ENCODE data around the gene ENO1. TPM values are rescaled to one million over a fixed set of nuclear protein-coding genes. Genes with fewer than 3 reads are reported as not detected.

The ENO1 gene
- total and polyA plus RNA-seq, 2 of the 8 experiments (the other 6 are each of a cell fraction or from before 2014, with no cell fraction given) = 1,763 to 2,117 TPM

- Histone ChIP-seq H2BK15ac (ENCODE audit: low read length) (no peak overlapping the region), H2AK5ac (ENCODE audit: low read depth, low read length) (no peak overlapping the region), H3K36me3 (ENCODE audit: control insufficient read depth in 2 of 4, insufficient read depth in 4 of 4, low read length in 3 of 4) (no peaks in the 10 kb centered on the region), H3K79me2 (ENCODE audit: control insufficient read depth in 1 of 2, insufficient read depth in 2 of 2, low read length in 2 of 2) (no peaks in the 10 kb centered on the region), H3K4me2 (ENCODE audit: insufficient read depth in 1 of 2, low read depth in 2 of 2, low read length in 2 of 2) (no peak overlapping the region), H2BK12ac (ENCODE audit: low read depth, low read length) (no peak overlapping the region; the same call in 1 of the 2 replicates), H4K5ac (ENCODE audit: insufficient read length, low read depth, low read length) (no peak overlapping the region), H3K56ac (replicated peaks; ENCODE audit: insufficient read length, low read depth, low read length) (no peak overlapping the region), H3K14ac (ENCODE audit: insufficient read length) (no peak overlapping the region), H4K91ac (replicated peaks; ENCODE audit: insufficient read length, low read length) (no peak overlapping the region), H3K18ac (ENCODE audit: extremely low read depth, low read length) (no peak overlapping the region), H3K9ac (replicated peaks in 1 of 4; ENCODE audit: extremely low read depth in 1 of 4, low read depth in 3 of 4, low read length in 3 of 4) (no peak overlapping the region), H3K4me3 (ENCODE audit: extremely low read depth in 1 of 4, insufficient read depth in 2 of 4, low read depth in 3 of 4, low read length in 4 of 4) (no peak overlapping the region), H4K8ac (ENCODE audit: extremely low read depth, insufficient read depth, low read length) (no peak overlapping the region), H3K79me1 (ENCODE audit: low read depth, low read length) (no peaks in the 10 kb centered on the region), H2BK120ac (replicated peaks; ENCODE audit: low read depth, low read length) (no peak overlapping the region), H2BK20ac (ENCODE audit: low read length) (no peak overlapping the region), H3K23ac (ENCODE audit: insufficient read length) (no peak overlapping the region), H3K27me3 (replicated peaks in 1 of 4; ENCODE audit: control insufficient read depth in 3 of 4, extremely low read depth in 1 of 4, insufficient read depth in 3 of 4, low read length in 3 of 4) (no peaks in the 10 kb centered on the region; a peak in 1 of 7 replicates), H3K23me2 (ENCODE audit: low read depth, low read length) (no peaks in the 10 kb centered on the region), H2AFZ (ENCODE audit: low read length) (no peak overlapping the region), H2BK5ac (ENCODE audit: low read depth, low read length) (no peak overlapping the region), H3K9me3 (ENCODE audit: insufficient read depth in 2 of 2, low read depth in 1 of 2, low read length in 1 of 2) (no peaks in the 10 kb centered on the region), H3K27ac (ENCODE audit: low read depth, low read length) (no peak overlapping the region), H4K20me1 (replicated peaks in 1 of 2; ENCODE audit: control insufficient read depth in 1 of 2, insufficient read depth in 2 of 2, low read length in 2 of 2) (no peaks in the 10 kb centered on the region), H3K4ac (replicated peaks; ENCODE audit: insufficient read length, low read depth, low read length) (no peak overlapping the region), H3K4me1 (replicated peaks in 1 of 4; ENCODE audit: control insufficient read depth in 3 of 4, insufficient read depth in 4 of 4, low read length in 3 of 4) (no peaks in the 10 kb centered on the region)
- FAIRE-seq = no peak
- TF ChIP-seq KDM5A (IDR thresholded peaks at IDR 0.05; ENCODE audit: low read length) = no peak
- ChIA-PET POLR2A (ENCODE audit: partially characterized antibody) (interaction anchor here (1.1 to 4.4 kb wide), 2 partner anchors 14 to 24 kb away, joined by 3 to 27 read pairs; partner anchors contain the start of gene ENO1), CTCF (ENCODE audit: partially characterized antibody) (interaction anchor here (0.8 to 2.0 kb wide), 6 partner anchors 14 to 111 kb away, joined by 3 to 5 read pairs (median 3); partner anchors contain the start of gene ENO1)
- DNase-seq (ENCODE audit: low read depth in 1 of 2, low spot score in 2 of 2) = no peak
- 93% methylated on average over 6 of the region's 6 CpGs; no CpG with 5 or more reads in 1 of the 2 experiments for WGBS, 2 experiments (ENCODE audit: extremely low coverage in 1 of 2, insufficient coverage in 1 of 2, insufficient read length in 1 of 2, insufficient replicate concordance in 2 of 2, low coverage in 1 of 2, low lambda C conversion rate in 2 of 2, missing lambda C conversion rate in 1 of 2)
Measured at GRCh38 chr1:8892026-8892425, 13.5 kb upstream of the ENO1 start.

All from H1 (cell line).